Left colon (tissue), 2 donors: ENCODE measurements around the gene ATPAF2. TPM values are rescaled to one million over a fixed set of nuclear protein-coding genes. Genes with fewer than 3 reads are reported as not detected.

Experiments
- ATAC-seq: fragments of 200-7000 bp; cut with Tn5 transposase; one replicate; pipeline ENCODE4 v1.9.1; 2020; ENCODE audit warnings: mild to moderate bottlenecking, moderate library complexity
- DNase-seq, 2 donors: peaks; one replicate each; pipeline ENCODE4 v3.0.0-alpha.2; 2020
- intact Hi-C, 2 donors: fragments of 100-400 bp; cut with DNase I in 1 of 2; cut with micrococcal nuclease in 1 of 2; formaldehyde crosslinking; loops; one replicate each; pipeline versions ENCODE4 v1.11.2 to v1.14.0; 2022; cut with DNase I, micrococcal nuclease
- long read RNA-seq: library from polyadenylated mRNA; unstranded; transcript quantifications from one replicate; pipeline ENCODE4 v2.0.0, GENCODE V29; 2021
- total RNA-seq, 2 donors: library from RNA; stranded (reverse); fragmentation: NEBNext Ultra II Directional; extraction: Animal tissue kit (Norgen Biotek cat#: 25700); gene quantifications; one replicate each; pipeline ENCODE4 v1.2.1, GENCODE V29; 2021
- donor health status: DM: no; HTN: no; CAD: no.
- donor health status: DM: yes; HTN: yes; CAD: no.

Gene ATPAF2
- total RNA-seq, result 10 to 100 TPM; 29.0 to 32.0 TPM
- long read RNA-seq, transcript ATPAF2-206 (8 exons, 1,564 nt), result major isoform, 36 of 46 reads
- long read RNA-seq, partial matches to known transcripts, result 1 of 46 reads
- long read RNA-seq, other reads (novel, unspliced or antisense), result 9 of 46 reads

DNA sequence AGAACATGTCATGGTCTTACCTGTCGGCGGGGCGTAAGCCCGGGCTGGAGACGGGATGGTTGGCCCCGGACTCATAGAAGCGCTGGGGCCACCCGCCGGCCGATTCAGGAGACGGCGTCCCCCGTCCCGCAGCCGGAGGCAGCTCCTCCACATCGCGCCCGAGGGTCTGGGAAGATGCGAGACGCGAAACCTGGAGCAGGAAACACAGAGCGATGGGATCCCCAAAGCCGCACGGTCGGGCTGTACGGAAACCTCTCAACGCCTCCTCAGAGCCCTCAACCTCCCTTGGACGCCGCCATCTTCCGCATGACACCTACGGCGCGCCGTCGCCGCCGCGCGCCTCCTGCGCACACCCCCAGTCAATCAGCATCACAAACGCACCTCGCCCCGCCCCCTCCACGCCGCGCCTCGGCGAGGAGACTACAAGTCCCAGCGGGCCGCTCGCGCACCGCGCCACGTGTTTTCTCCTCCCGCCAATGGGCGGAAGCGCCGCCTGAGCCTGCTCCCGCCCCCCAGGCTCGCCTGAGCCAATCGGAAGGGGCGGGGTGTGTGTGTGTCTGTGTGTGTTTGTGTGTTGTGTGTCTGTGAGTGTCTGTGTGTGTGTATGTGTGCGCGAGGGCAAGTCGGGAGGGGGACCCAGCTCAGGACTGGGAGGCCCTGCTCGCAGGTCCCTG lies at the start of gene ATPAF2, which contains the start of gene GID4:
Gene ATPAF2 (minus strand): TSS at position 308 of the 674 bp plus-strand sequence. CDS start 155 bp downstream, at position 153.
Gene GID4 (plus strand): TSS at position 548 of the 674 bp plus-strand sequence. CDS start 57 bp downstream, at position 605.
- peak; percentile 95 for ATAC-seq
- DNase-seq, result peak; percentile 99 to 100
- intact Hi-C loops, result loop anchor here in 1 of 2 donors (10.0 kb wide), 1 partner anchor 144 kb away; no protein-coding TSS in a partner anchor

DNA sequence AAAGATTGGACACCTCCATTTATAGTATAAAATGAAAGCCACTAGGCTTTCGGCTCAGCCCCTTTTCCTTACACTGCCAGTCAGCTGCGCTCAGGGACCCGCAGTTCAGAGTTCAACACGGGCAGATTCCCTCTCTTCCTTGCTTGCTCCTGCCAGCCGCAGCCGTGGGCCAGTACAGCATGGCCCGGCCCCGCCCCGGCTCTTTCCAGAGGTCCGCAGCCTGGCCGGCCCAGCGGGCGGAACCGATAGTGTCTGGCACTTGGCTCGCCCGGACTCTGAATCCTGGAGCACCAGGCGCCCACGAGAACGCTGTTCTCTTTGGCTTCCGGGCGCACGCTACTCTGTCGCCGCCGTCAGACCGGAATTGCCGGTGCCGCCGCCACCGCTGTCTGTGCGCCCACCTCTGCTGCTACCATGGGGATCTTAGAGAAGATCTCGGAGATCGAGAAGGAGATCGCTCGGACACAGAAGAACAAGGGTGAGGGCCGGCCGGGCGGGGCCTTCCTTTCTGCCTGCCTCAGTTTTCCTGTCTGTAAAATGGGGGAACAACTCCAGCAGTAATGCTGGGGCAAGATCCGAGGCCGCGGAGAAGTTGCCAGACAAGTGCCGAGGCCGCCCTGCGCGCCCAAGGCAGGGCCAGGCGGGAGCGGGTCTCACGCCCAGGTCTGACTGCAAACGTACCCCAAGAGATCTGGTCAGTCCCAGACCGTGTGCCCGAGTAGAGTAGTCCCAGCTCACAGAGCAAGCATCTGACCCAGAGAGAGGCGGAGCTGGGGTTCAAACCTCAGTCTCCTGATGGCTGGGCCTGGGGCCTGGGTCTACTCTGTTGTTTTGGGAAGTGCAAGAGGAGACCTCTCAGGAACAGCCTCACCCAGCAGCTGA lies 48.9 kb upstream of the ATPAF2 start, which contains the start of gene DRG2:
Gene DRG2 (plus strand): TSS at position 339 of the 882 bp plus-strand sequence. CDS start 76 bp downstream, at position 415.
- intact Hi-C loops, result no loop called here
- peak; percentile 96 for ATAC-seq
- DNase-seq, result peak; percentile 88 to 93

- ATAC-seq (peak; percentile 54), DNase-seq (peak in 1 of 2 donors; percentile 33)
- intact Hi-C loops, result no loop called here
Observed at GRCh38 chr17:18084256-18084655, 45.3 kb upstream of the ATPAF2 start.

GRCh38 chr17:18079543-18079942 lies 40.6 kb upstream of the ATPAF2 start:
- DNase-seq (no peak), ATAC-seq (no peak)
- intact Hi-C loops, result no loop called here

DNA sequence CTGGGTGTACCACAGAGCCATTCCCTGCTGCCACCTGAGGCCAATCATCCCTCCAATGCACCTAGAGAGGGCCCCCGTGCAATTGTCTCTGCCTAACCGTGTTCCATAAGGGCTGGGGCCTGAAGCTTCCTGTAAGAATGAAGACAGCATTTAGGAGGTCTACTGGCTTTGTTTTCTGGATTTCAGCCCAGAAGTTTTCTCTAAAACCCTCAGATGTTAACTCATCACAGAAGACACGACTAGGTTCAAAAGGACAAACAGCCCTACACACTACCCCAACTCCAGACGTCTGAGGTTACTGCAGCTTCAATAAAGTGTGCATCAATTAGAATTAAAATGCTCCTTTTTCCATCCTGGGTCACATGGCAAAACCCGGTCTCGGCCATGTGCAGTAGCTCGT lies 38.0 kb upstream of the ATPAF2 start:
- no peak for ATAC-seq
- DNase-seq, result no peak
- intact Hi-C loops, result no loop called here

GRCh38 chr17:18074566-18075272 lies 35.8 kb upstream of the ATPAF2 start:
- no peak for ATAC-seq
- no peak for DNase-seq
- intact Hi-C loops, result no loop called here

DNA sequence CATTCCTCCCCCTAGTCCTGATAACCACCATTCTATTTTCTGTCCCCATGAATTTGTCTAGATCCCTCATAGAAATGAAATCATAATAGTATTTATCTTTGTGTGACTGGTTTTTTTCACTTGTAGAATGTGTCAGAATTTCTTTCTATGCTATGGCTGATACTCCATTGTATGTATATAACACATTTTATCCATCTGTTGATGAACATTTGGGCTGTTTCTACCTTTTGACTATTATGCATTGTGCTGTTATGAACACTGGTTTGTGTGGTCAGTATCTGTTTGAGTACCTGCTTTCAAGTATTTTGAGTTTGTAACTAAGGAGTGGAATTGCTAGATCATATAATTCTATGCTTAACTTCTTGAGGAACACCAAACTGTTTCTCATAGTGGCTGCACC lies 32.8 kb upstream of the ATPAF2 start:
- intact Hi-C loops, result no loop called here
- no peak for ATAC-seq

DNA sequence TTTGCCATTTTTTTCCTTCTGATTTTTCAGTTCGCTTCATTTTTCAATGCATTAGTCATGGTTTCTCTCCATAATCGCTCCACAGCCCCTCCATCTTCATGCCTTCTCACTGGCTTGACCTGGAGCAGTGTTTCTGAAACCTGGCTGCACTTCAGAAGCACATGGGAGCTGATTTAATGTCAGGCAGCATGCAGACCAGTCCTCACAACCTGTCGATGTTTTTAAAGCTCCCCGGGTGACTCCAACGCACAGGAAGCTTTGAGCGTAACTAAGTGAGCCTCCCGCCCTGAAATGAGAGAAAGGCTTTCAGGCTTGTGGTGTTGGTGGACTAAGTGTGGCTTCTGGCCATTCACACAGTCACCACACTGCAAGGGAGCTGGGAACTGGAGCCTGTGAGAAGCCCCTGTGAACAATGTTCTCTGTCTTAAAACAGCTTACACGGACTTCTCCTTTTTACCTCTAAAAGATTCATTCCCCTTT lies 31.9 kb upstream of the ATPAF2 start:
- intact Hi-C loops, result no loop called here
- no peak for DNase-seq
- no peak for ATAC-seq

More for the DNA sequence above, 32.8 kb upstream of the ATPAF2 start:
- DNase-seq, result no peak

DNA sequence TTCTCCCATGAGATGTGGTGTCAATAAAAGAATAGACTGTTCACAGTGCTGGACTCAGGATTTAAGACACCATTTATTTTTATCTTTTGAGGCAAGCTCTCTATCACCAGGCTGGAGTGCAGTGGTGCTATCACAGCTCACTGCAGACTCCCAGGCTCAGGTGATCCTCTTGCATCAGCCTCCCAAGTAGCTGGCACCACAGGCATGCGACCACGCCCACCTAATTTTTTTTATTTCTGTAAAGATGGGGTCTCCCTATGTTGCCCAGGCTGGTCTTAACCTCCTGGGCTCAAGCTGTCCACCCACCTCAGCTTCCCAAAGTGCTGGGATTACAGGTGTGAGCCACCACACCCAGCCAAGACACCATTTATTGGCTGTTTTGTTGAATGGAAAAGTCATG lies 30.1 kb upstream of the ATPAF2 start:
- DNase-seq, result no peak
- ATAC-seq, result no peak
- intact Hi-C loops, result no loop called here

GRCh38 chr17:18066866-18067265 lies 27.9 kb upstream of the ATPAF2 start:
- ATAC-seq (no peak), DNase-seq (no peak)
- intact Hi-C loops, result no loop called here

DNA sequence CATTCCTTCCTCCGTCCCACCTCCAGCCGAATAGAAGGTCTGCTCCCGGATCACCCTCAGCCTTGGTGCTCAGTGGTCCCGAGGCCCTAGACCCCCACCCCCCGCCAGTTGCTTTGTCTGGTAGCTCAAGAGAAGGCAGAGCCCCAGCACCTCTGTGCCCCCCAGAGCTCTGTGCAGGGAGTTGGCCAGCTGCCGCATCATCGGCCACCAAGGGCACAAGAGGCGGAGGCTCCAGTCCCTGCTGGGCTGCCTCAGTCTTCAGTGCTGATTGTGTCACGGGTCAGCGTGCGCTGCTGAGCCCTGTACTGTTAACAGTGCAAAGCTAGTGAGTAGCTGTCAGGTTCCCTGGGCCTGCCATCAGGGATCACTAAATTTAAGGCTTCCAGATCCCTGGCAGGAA lies 26.6 kb upstream of the ATPAF2 start:
- ATAC-seq, result no peak
- intact Hi-C loops, result no loop called here
- DNase-seq, result no peak

- ATAC-seq, result no peak
- intact Hi-C loops, result no loop called here
- no peak for DNase-seq
Observed at GRCh38 chr17:18064053-18064452, 25.1 kb upstream of the ATPAF2 start.

GRCh38 chr17:18059283-18059682 lies 20.3 kb upstream of the ATPAF2 start:
- ATAC-seq (no peak), DNase-seq (no peak)
- intact Hi-C loops, result no loop called here

- intact Hi-C loops, result no loop called here
- DNase-seq (no peak), ATAC-seq (no peak)
Observed at GRCh38 chr17:18056214-18056613, 17.2 kb upstream of the ATPAF2 start.

- no peak for DNase-seq
- ATAC-seq, result no peak
- intact Hi-C loops, result no loop called here
Observed at GRCh38 chr17:18055597-18055996, 16.6 kb upstream of the ATPAF2 start.

- no peak for ATAC-seq
- intact Hi-C loops, result no loop called here
- no peak for DNase-seq
Observed at GRCh38 chr17:18045691-18046350, 6.9 kb upstream of the ATPAF2 start.

DNA sequence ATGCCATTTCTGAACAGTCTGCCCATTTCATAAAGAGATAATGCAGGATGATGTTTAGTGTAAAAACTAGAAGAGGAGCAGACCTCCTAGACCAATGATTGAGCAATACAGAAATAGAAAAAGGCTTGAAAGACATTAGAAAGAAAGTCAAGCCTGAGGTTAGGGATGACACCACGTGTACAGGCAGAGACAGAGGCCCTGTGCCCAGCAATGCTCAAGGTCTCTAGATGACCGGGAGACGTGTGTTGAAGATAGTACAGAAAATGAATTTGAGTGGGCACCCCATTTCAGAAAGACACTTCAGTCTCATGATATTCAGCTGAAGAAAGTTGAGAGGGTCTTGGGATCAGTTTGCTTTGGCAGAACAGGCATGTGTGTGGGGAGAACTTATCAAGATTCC lies 5.6 kb upstream of the ATPAF2 start:
- DNase-seq, result no peak
- ATAC-seq, result no peak
- intact Hi-C loops, result no loop called here

DNA sequence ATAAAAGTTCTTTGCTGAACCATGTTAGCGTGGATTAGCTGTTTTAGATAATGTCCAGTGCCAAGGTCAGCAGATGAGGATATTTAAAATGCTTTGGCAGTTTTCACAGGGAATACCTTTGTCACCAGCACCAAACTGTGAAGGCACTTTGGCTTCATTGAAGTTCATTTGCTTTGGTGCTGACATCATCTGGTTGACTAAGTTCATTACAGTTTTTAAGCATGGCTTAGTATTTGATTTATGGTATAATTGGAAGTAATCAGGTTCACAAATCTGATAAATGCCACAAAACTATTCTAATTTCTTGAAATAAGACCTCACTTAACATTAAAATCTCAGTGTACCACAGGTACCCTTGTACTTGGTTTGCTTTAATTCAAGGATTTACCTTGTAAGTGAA lies 4.5 kb upstream of the ATPAF2 start:
- ATAC-seq (no peak), DNase-seq (no peak)
- intact Hi-C loops, result no loop called here
